Right cardiac atrium (tissue), 5 donors: ENCODE results near the gene OSBPL10. TPM values are rescaled to one million over a fixed set of nuclear protein-coding genes. Genes with fewer than 3 reads are reported as not detected.

ENCODE experiments used
- ATAC-seq, 2 donors: fragments of 200-7000 bp; cut with Tn5 transposase; one replicate each; pipeline versions ENCODE4 v1.8.0 to v1.9.1; 2020; ENCODE audit warnings: moderate library complexity in 2 of 2, mild to moderate bottlenecking in 1 of 2
- DNase-seq, 3 donors: peaks; one replicate each; pipeline ENCODE4 v3.0.0-alpha.2; 2020
- H3K27ac ChIP-seq: one replicate; pipeline ENCODE4 v1.5.1; 2013; ENCODE audit warnings: mild to moderate bottlenecking, low read length, control low read depth, moderate library complexity
- H3K27me3 ChIP-seq: one replicate; pipeline ENCODE4 v1.6.1; 2013; ENCODE audit not compliant: control insufficient read depth, insufficient read depth
- H3K4me1 ChIP-seq: one replicate; pipeline ENCODE4 v1.6.1; 2013; ENCODE audit warnings: low read length; ENCODE audit not compliant: control insufficient read depth, insufficient read depth
- H3K4me3 ChIP-seq: one replicate; pipeline ENCODE4 v1.5.1; 2013; ENCODE audit warnings: low read length, control low read depth
- H3K9me3 ChIP-seq: one replicate; pipeline ENCODE4 v1.6.1; 2013; ENCODE audit warnings: low read length; ENCODE audit not compliant: control insufficient read depth
- WGBS: extraction: QIAGEN DNeasy Blood & Tissue Kit; methylation state at CpG from one replicate; pipeline ENCODE4 v1.1.7; 2013; 5-methylcytosine and 5-hydroxymethylcytosine counted together
- intact Hi-C, 4 donors: fragments of 100-400 bp; cut with DNase I; formaldehyde crosslinking; loops; one replicate each; pipeline versions ENCODE4 v1.11.0 to v1.14.0; 2022 to 2023
- polyA plus RNA-seq: library from polyadenylated mRNA; stranded (reverse); fragments of 200-250 nt; gene quantifications from one replicate; pipeline ENCODE4 v1.2.3, GENCODE V29; 2013
- total RNA-seq, 4 donors: library from RNA; stranded (reverse); fragmentation: NEBNext Ultra II Directional; extraction: Animal tissue kit (Norgen Biotek cat#: 25700); gene quantifications; one replicate each; pipeline ENCODE4 v1.2.1, GENCODE V29; 2021
- donor health status: healthy with polysubstance abuse.
- donor health status: DM: no; HTN: yes; CAD: no.
- donor health status: DM: no; HTN: no; CAD: no.
- donor health status: DM: no; HTN: yes; CAD: no; lungs with severe emphysema.
- donor health status: DM: yes; HTN: yes; CAD: no.

OSBPL10 gene
- total and polyA plus RNA-seq, 5 donors = 2.2 to 5.9 (median 4.9) TPM

DNA sequence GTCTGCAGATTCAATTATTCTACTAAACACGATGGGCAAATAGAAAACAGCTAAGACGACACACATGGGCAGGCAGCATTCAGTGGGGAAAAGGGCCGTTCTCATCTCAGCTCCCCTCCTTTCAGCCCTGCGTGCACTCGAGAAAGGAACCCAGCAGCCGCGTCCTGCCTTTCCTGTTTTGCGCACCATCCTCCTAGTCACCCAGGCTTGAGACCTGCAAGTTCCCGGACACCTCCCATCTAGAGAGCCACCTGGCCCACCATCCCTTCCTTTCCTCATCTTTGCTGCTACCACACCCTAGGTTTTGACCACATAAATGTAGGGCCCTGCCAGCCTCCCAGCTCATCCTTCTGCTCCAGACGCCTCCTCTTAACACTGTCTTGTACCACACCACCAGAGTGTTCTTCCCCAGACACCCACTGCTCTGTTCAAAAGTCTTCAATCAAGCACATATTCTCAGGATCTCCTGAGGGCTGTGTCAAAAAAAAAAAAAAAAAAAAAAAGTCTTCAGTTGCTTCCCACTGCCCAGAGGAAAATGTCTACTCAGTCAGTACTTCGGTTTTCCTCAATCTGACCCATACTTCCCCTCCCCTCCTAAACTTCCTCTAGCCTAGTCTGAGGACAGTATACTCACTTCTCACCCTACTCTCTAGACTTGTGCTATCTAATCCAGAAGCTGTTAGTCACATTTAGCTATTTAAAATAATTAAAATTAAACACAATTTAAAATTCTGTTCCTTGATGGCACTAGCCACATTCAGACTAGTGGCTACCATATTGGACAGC is 266.4 kb downstream of the OSBPL10 start:
- intact Hi-C loops = no loop called here

DNA sequence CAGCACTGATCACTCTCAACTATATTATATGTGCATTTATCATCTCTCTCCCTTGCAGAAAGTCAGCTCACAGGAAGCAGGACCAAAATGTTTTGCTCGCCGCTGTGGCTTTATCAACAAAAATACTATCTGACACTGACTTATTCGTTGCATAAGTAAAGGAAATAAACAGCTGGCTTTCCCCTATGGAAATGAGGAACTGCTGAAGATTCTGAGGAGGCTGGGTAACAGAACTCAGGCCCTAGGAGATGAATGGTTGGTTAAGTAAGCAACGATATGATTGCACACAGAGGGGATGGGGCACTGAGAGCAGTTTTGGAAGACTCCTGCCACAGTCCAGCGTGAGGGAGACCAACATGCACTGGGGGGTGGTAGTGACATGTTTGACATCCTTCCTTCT is 267.2 kb downstream of the OSBPL10 start:
- Histone ChIP-seq H3K4me1 (peaks cover 5% of the 10 kb centered on the region), H3K9me3 (no peaks in the 10 kb centered on the region), H3K27ac (no peak overlapping the region), H3K27me3 (no peaks in the 10 kb centered on the region), H3K4me3 (no peak overlapping the region)
- 63% methylated on average over 5 of the region's 5 CpGs for WGBS
- ATAC-seq (no peak), DNase-seq (no peak)
- intact Hi-C loops = no loop called here

More for the DNA sequence above, 266.4 kb downstream of the OSBPL10 start:
- Histone ChIP-seq H3K4me3 (no peak overlapping the region), H3K27me3 (no peaks in the 10 kb centered on the region), H3K4me1 (peaks cover 5% of the 10 kb centered on the region), H3K9me3 (no peaks in the 10 kb centered on the region), H3K27ac (no peak overlapping the region)
- WGBS = 87% methylated on average over 11 of the region's 11 CpGs
- DNase-seq = no peak
- ATAC-seq = no peak

DNA sequence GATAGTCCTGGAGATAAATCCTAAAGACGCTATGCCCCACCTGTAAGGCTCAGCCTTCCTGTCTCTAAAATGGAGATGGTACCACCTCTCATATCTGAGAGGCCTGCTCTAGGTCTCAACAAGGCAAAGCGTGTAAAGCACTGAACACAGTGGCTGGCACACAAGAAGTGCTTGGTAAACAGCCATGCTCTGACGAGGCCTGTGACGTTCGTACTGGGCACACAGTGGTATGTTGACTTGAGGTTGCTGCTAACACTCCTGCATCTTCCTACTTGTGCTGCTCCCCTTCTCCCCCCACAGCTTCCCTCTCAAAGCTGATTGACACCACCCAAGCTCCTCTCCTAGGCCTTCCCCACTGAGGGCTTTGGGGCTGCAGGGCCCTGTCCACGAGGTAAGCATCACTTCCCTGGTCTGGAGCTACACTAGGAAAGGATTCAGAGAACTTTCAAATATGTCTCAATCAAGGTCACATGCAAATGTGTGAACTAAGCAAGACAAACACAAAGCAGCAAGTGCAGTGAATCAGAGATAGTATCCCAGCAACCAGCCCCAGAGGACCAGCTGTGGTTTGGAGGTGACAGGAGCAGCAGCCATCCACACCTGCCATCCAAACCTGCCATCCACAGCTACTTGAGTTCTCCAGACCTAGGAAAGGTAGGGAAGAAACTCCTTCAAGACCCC is 270.8 kb downstream of the OSBPL10 start:
- DNase-seq = no peak
- H3K9me3 ChIP-seq = no peaks in the 10 kb centered on the region
- no peaks in the 10 kb centered on the region for H3K27me3 ChIP-seq
- intact Hi-C loops = no loop called here
- no peak overlapping the region for H3K4me3 ChIP-seq
- 79% methylated on average over 6 of the region's 6 CpGs for WGBS
- ATAC-seq = peak in 1 of 2 donors; percentile 41
- no peak overlapping the region for H3K27ac ChIP-seq
- H3K4me1 ChIP-seq = peaks cover 5% of the 10 kb centered on the region

DNA sequence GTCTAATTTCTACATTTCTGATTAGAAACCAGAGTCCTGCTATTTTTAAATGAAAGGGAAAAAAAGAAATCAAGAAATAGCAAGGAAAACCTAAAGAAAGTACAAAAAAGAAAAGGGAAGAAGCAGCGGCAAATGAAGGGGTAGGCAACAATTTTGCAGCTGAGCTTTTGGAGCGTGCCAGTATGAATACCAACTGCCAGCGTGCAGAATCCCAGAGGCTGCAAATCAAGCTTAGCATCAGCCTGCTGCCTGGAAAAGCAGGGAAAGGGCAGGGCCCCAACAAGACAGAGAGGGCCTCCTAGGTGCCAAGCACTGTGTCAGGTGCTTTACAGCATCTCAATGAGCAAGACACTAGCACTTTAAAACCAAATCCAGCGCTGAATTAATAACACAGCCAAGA is 271.5 kb downstream of the OSBPL10 start:
- Histone ChIP-seq H3K9me3 (no peaks in the 10 kb centered on the region), H3K4me3 (no peak overlapping the region), H3K4me1 (peaks cover 5% of the 10 kb centered on the region), H3K27me3 (no peaks in the 10 kb centered on the region), H3K27ac (no peak overlapping the region)
- ATAC-seq (no peak), DNase-seq (no peak)
- intact Hi-C loops = no loop called here
- WGBS = 79% methylated on average over 4 of the region's 4 CpGs

DNA sequence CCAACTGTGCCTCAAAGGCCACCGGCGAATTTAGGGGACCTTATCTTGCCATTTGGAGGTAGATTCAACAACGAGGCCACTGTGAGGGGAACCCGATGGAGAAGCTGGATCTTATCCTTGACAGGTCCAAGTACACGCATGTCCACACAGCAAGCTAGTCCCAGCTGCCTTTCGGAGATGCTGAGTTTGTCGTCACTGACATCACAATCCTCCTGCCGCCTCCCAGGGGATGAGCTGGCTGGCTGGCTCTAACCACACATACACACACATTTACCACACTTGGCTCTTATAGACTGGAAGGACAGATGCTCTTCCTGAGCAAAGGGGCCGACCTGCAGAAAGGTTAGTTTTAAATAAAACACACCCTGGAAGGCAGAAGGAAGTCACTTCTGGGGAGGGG is 272.1 kb downstream of the OSBPL10 start:
- H3K27me3 ChIP-seq = no peaks in the 10 kb centered on the region
- H3K9me3 ChIP-seq = no peaks in the 10 kb centered on the region
- H3K4me1 ChIP-seq = peaks cover 5% of the 10 kb centered on the region
- ATAC-seq (no peak), DNase-seq (no peak)
- intact Hi-C loops = no loop called here
- H3K4me3 ChIP-seq = no peak overlapping the region
- 69% methylated on average over 9 of the region's 9 CpGs for WGBS
- no peak overlapping the region for H3K27ac ChIP-seq

DNA sequence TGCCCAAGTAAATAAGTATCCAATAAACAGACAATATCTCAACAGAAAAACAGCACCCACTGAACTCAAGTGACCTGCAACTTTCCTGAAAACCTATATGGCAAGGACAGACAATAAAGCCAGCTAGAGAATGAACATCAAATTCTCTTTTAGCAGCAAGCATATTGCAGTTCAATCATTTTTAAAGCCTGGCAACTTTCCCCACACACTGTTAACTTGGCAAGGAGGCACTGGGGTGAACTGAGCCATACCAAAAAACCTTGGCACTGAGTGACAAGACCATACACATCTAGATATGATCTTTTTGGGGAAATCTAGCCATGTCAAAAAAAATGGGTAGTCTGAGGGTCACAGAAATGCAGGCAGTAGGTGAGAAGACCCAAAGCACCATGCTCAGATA is 273.8 kb downstream of the OSBPL10 start:
- Histone ChIP-seq H3K4me3 (no peak overlapping the region), H3K9me3 (no peaks in the 10 kb centered on the region), H3K27me3 (no peaks in the 10 kb centered on the region), H3K4me1 (peaks cover 5% of the 10 kb centered on the region), H3K27ac (no peak overlapping the region)
- intact Hi-C loops = no loop called here
- no peak for ATAC-seq
- no peak for DNase-seq

DNA sequence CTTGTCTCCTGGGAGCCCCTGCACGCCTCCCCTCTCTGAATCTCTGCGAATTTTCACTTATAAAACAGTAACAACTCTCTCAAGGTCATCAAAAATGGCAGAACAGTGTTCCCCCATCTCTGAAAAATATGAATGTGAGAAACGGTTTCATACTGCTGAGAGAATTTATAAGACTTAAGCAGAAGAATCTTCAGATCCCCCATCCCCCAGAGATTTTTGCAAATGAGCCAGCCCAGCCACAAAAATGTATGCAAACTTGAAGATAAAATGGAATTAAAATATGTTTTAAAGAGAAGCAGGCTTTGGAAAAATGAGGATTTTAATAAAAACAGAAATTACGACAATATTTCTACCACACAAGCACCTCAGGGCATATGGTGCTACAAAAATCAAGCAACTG is 275.3 kb downstream of the OSBPL10 start:
- Histone ChIP-seq H3K9me3 (no peaks in the 10 kb centered on the region), H3K4me1 (peaks cover 5% of the 10 kb centered on the region), H3K27me3 (no peaks in the 10 kb centered on the region), H3K27ac (no peak overlapping the region), H3K4me3 (no peak overlapping the region)
- DNase-seq = no peak
- 88% methylated on average over 4 of the region's 4 CpGs for whole genome bisulfite sequencing
- intact Hi-C loops = no loop called here
- no peak for ATAC-seq

DNA sequence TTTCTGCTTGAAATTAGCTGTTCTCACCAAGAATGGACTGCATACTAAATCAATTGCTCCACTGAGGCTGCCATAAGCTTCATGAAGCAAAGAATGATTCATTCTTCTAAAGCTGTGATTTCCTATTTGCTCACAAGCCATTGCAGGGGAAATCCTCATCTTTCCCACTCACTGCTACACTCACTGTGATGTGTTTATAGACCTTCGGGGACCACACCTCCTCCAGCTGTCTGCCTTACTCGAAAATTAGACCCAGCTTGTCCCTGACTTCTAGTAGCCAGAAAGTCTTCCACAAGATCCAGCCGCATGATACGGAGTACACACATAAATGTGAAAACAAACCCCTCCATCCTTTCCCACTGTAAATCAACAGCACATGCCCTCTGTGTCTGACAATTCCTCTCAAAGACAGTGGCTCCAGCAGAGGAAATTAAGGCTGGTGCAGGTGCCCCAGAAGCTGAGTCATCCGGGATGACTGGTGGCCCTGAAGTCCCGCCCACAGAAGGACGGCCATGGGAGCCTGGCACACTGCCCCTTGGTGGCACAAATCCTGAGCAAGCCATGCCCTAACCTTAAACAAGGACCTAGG is 276.4 kb downstream of the OSBPL10 start:
- H3K4me3 ChIP-seq = no peak overlapping the region
- peak in 1 of 3 donors; percentile 57 for DNase-seq
- no peak overlapping the region for H3K27ac ChIP-seq
- WGBS = 61% methylated on average over 7 of the region's 7 CpGs
- no peaks in the 10 kb centered on the region for H3K9me3 ChIP-seq
- H3K27me3 ChIP-seq = no peaks in the 10 kb centered on the region
- no peak for ATAC-seq
- intact Hi-C loops = no loop called here
- no peaks in the 10 kb centered on the region for H3K4me1 ChIP-seq

DNA sequence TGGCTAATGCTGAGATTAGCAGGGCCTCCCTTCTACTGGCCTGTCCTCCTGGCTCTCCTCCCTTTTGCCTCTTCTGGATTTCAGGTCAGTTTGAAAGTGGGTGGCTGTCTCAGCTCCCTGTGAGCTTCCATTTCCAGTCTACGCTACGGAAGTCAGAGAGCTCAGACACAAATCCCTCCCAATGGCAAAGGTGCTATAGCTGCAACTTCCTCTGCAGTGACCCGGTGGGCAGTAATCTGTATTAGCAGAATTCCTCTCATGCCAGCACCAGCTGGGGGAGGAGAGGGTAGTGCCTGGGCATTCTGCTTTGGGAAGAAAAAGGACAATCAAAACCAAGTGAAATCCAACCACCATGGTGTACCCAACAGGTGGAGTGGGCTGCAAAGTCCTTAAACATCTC is 276.9 kb downstream of the OSBPL10 start:
- intact Hi-C loops = no loop called here
- Histone ChIP-seq H3K27me3 (no peaks in the 10 kb centered on the region), H3K4me3 (no peak overlapping the region), H3K27ac (no peak overlapping the region), H3K9me3 (no peaks in the 10 kb centered on the region), H3K4me1 (no peaks in the 10 kb centered on the region)
- 89% methylated on average over 3 of the region's 3 CpGs for WGBS
- ATAC-seq = no peak
- DNase-seq = no peak

DNA sequence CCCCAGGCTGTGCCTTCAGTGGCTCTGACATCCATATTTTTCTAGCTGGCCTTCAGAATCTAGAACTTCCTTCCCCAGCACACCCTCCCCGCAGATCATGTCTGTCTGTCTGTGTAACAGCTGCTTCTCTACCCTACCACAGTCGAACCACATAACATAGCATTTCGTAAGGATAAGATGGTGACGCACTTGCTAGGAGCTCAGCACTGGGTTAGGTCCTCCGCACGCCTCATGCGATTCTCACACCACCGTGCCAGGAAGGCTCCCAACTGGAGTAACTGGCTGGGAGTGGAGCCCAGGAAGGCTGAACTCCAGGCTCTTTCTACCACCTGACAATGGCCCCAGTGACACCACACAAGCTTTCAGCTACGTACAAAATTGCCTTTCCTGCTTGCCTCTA is 279.8 kb downstream of the OSBPL10 start:
- H3K27me3 ChIP-seq = no peaks in the 10 kb centered on the region
- ATAC-seq (no peak), DNase-seq (no peak)
- intact Hi-C loops = no loop called here
- 86% methylated on average over 9 of the region's 9 CpGs for WGBS
- H3K9me3 ChIP-seq = no peaks in the 10 kb centered on the region
- no peak overlapping the region for H3K27ac ChIP-seq
- H3K4me1 ChIP-seq = no peaks in the 10 kb centered on the region
- H3K4me3 ChIP-seq = no peak overlapping the region

DNA sequence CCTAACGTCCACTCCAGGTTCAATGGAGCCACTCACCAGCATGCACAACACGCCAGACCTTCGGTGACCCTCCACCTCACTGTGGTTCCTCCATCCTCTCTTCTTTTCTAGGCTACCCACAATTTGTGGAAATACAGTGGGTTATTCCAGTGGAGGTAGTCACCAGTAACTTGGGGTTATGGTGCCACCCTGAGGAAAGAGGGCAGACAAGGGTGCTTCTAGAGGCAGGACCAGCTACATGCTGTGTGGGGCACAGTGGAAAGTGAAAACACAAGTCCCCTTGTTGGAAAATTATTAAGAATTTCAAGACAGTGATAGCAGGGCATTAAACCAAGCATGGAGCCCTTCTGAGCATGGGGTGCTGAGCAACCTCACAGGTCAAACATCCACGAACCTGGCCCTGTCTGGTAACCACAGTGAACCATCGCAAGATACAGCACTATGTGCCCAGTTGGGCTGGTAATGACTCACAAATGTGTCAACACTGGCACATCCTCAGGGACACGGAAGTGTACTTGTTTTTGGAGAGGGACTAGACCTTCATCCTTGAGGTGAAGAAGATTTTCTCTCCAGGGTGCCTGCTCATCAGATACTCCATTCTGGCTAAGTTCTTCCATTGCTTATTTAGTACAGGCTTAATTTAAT is 281.6 kb downstream of the OSBPL10 start:
- no peak overlapping the region for H3K4me3 ChIP-seq
- H3K27ac ChIP-seq = no peak overlapping the region
- H3K9me3 ChIP-seq = no peaks in the 10 kb centered on the region
- no peak for DNase-seq
- intact Hi-C loops = no loop called here
- no peak for ATAC-seq
- WGBS = 86% methylated on average over 6 of the region's 6 CpGs
- no peaks in the 10 kb centered on the region for H3K4me1 ChIP-seq
- no peaks in the 10 kb centered on the region for H3K27me3 ChIP-seq
